Neuronal stem cell (in vitro differentiated cells): Measurements from ENCODE around the gene CBY2.

Experiments used
- DNase-seq: peaks from one replicate; pipeline ENCODE4 v3.0.0-alpha.2; 2013; ENCODE audit warnings: low spot score
- H2AFZ ChIP-seq: one replicate; pipeline ENCODE4 v1.6.1; 2013; ENCODE audit warnings: mild to moderate bottlenecking, low read length, inconsistent platforms
- H2AK5ac ChIP-seq: 2 replicates; pipeline ENCODE4 v1.6.1; 2013; ENCODE audit warnings: low read depth, mild to moderate bottlenecking, inconsistent platforms, low read length, moderate library complexity, mixed read lengths
- H2BK120ac ChIP-seq: 2 replicates; pipeline ENCODE4 v1.6.1; 2013; ENCODE audit warnings: low read depth, mild to moderate bottlenecking, inconsistent platforms, low read length, moderate library complexity, mixed read lengths
- H2BK12ac ChIP-seq: one replicate; pipeline ENCODE4 v1.6.1; 2013; ENCODE audit warnings: low read length, inconsistent platforms
- H2BK15ac ChIP-seq: 2 replicates; pipeline ENCODE4 v1.6.1; 2013; ENCODE audit warnings: mild to moderate bottlenecking, low read length, inconsistent platforms, mixed read lengths
- H2BK5ac ChIP-seq: one replicate; pipeline ENCODE4 v1.6.1; 2013; ENCODE audit warnings: inconsistent platforms, mild to moderate bottlenecking, low read length, moderate library complexity
- H3K14ac ChIP-seq: one replicate; pipeline ENCODE4 v1.6.1; 2013; ENCODE audit warnings: low read length, inconsistent platforms
- H3K18ac ChIP-seq: 2 replicates; pipeline ENCODE4 v1.6.1; 2013; ENCODE audit warnings: low read length, inconsistent platforms
- H3K23ac ChIP-seq: 2 replicates; pipeline ENCODE4 v1.6.1; 2013; ENCODE audit warnings: low read depth, mild to moderate bottlenecking, mixed read lengths, low read length, inconsistent platforms; ENCODE audit not compliant: poor library complexity
- H3K27ac ChIP-seq: replicated peaks from 3 replicates; pipeline ENCODE4 v1.5.1; 2013; ENCODE audit warnings: low read length, inconsistent platforms
- H3K27me3 ChIP-seq, 3 experiments: 2 replicates each; pipeline ENCODE4 v1.6.1; 2013; ENCODE audit warnings: low read length in 3 of 3, mild to moderate bottlenecking in 2 of 3, inconsistent platforms in 1 of 3, low read depth in 1 of 3, mixed read lengths in 1 of 3, moderate library complexity in 1 of 3; ENCODE audit not compliant: control insufficient read depth in 3 of 3, insufficient read depth in 3 of 3
- H3K36me3 ChIP-seq, 2 donors: replicated peaks in 1 of 2; 2 replicates each; pipeline ENCODE4 v1.6.1; 2013; ENCODE audit warnings: low read length in 2 of 2; ENCODE audit not compliant: control insufficient read depth in 2 of 2, insufficient read depth in 2 of 2
- H3K4ac ChIP-seq: 2 replicates; pipeline ENCODE4 v1.6.1; 2013; ENCODE audit warnings: inconsistent platforms, mild to moderate bottlenecking, low read length, moderate library complexity
- H3K4me1 ChIP-seq, 2 donors: 1 replicate in 1 of 2; 2 replicates in 1 of 2; pipeline ENCODE4 v1.6.1; 2013; ENCODE audit warnings: low read length in 2 of 2, low read depth in 1 of 2; ENCODE audit not compliant: control insufficient read depth in 2 of 2, insufficient read depth in 1 of 2
- H3K4me2 ChIP-seq: one replicate; pipeline ENCODE4 v1.6.1; 2013; ENCODE audit warnings: mild to moderate bottlenecking, low read length, inconsistent platforms; ENCODE audit not compliant: insufficient read depth, poor library complexity, severe bottlenecking
- H3K4me3 ChIP-seq, 2 donors: 2 replicates each; pipeline ENCODE4 v1.5.1; 2013; ENCODE audit warnings: low read length in 2 of 2, mild to moderate bottlenecking in 2 of 2, inconsistent platforms in 1 of 2, moderate library complexity in 1 of 2
- H3K79me1 ChIP-seq: one replicate; pipeline ENCODE4 v1.6.1; 2013; ENCODE audit warnings: low read depth, mild to moderate bottlenecking, inconsistent platforms, low read length, moderate library complexity
- H3K9ac ChIP-seq: one replicate; pipeline ENCODE4 v1.6.1; 2013; ENCODE audit warnings: mild to moderate bottlenecking, low read depth, low read length, inconsistent platforms; ENCODE audit not compliant: poor library complexity
- H3K9me3 ChIP-seq, 2 donors: replicated peaks in 1 of 2; 2 replicates each; pipeline versions ENCODE3 to v1.6.1; 2013; ENCODE audit warnings: low read length in 2 of 2, mild to moderate bottlenecking in 2 of 2, inconsistent platforms in 1 of 2, low read depth in 1 of 2, mixed read lengths in 1 of 2, moderate library complexity in 1 of 2; ENCODE audit not compliant: control insufficient read depth in 2 of 2, insufficient read depth in 1 of 2
- H4K8ac ChIP-seq: one replicate; pipeline ENCODE4 v1.6.1; 2013; ENCODE audit warnings: low read depth, mild to moderate bottlenecking, inconsistent platforms, low read length, moderate library complexity
- H4K91ac ChIP-seq: one replicate; pipeline ENCODE4 v1.6.1; 2013; ENCODE audit warnings: low read length, low read depth, mild to moderate bottlenecking, inconsistent platforms; ENCODE audit not compliant: poor library complexity
- WGBS, 2 donors: extraction: QIAGEN DNeasy Blood & Tissue Kit; methylation state at CpG; one replicate each; pipeline ENCODE4 v1.1.7; 2013; ENCODE audit warnings: missing lambda C conversion rate in 2 of 2, mixed read lengths in 1 of 2; ENCODE audit not compliant: insufficient read length in 2 of 2, insufficient replicate concordance in 1 of 2; ENCODE audit errors: extremely low coverage in 2 of 2; 5-methylcytosine and 5-hydroxymethylcytosine counted together

CBY2 gene

DNA sequence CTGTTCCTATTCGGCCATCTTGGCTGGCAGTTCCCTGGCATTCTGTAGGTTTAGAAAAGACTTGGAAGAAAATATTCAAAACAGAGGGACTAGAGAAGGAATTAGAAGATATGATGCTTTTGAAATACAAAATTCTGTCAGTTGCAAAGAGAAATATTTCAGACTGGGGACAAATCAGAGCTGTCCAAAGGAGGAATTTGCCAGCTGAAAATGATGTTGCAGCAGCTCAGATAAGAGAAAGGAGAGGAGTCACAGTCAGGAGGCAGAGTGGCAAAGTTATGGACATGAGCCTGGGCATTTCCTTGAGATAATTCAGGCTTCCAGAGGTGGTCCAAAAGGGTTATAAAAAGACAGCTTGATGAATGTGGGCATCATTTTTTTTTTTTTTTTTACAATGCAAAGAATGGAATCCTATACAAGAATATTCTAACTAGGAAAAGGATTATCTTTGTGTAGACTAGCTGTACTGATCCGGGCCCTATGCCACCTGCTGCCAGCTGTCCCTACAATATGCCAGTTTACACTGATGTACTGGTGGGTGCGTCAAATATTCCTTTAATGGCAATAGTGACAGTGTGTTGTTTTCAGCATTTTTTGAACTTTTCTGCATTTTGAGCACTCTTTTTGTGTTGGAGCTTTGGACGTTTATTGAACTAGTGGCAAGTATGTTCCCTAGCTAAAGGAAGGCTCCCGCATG, 31.8 kb upstream of the CBY2 start:
- Histone ChIP-seq H3K4ac (no peak overlapping the region), H2AK5ac (no peak overlapping the region), H3K27me3 (peaks cover 0 to 7% (median 0%) of the 10 kb centered on the region in 3 experiments)

DNA sequence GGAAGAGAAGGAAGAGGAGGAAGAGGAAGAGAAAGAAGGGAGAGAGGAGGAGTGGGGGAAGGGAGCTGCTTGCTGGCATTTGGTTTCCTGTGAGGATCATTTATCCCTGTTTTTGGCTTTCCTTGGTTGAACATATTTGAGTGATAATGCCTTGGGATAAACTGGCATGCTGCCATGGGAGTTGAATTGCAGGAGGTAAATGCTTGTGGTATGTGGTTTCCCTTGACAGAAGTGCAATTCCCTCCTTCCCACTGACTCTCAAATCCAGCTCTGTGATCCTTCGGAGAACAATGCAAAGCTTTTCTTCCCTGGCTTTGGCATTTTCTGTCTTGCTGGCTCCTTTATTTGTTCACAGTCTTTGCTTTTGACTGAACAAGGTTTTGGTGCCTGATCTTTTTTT, 27.2 kb upstream of the CBY2 start:
- Histone ChIP-seq H3K79me1 (no peaks in the 10 kb centered on the region), H2BK15ac (no peak overlapping the region), H3K9ac (no peak overlapping the region), H2AK5ac (no peak overlapping the region), H3K4me2 (no peak overlapping the region), H3K27me3 (peaks cover 0 to 10% (median 0%) of the 10 kb centered on the region in 3 experiments), H3K9me3 (no peaks in the 10 kb centered on the region), H3K18ac (no peak overlapping the region), H2AFZ (no peak overlapping the region), H4K91ac (no peak overlapping the region), H3K23ac (no peak overlapping the region), H2BK120ac (no peak overlapping the region), H2BK12ac (no peak overlapping the region), H2BK5ac (no peak overlapping the region), H3K4me3 (no peak overlapping the region), H3K14ac (no peak overlapping the region), H3K4me1 (peaks cover 3 to 6% of the 10 kb centered on the region in 2 donors), H3K4ac (no peak overlapping the region), H3K36me3 (no peaks in the 10 kb centered on the region), H3K27ac (peak overlapping the region; percentile 20), H4K8ac (no peak overlapping the region)
- DNase-seq = peak; percentile 9
- no CpG with 5 or more reads among the region's 1 CpG for WGBS, 2 donors

More for the DNA sequence above, 31.8 kb upstream of the CBY2 start:
- H2BK120ac ChIP-seq = no peak overlapping the region
- no peak overlapping the region for H2BK12ac ChIP-seq
- H2AFZ ChIP-seq = no peak overlapping the region
- no peak overlapping the region for H4K91ac ChIP-seq
- H3K4me2 ChIP-seq = no peak overlapping the region
- no peak overlapping the region for H3K4me3 ChIP-seq
- H2BK15ac ChIP-seq = no peak overlapping the region
- no peak overlapping the region for H3K27ac ChIP-seq
- H3K4me1 ChIP-seq = peaks cover 0 to 4% of the 10 kb centered on the region in 2 donors
- no CpG with 5 or more reads among the region's 5 CpGs for WGBS, 2 donors
- no peaks in the 10 kb centered on the region for H3K36me3 ChIP-seq
- DNase-seq = no peak
- no peaks in the 10 kb centered on the region for H3K9me3 ChIP-seq
- H3K18ac ChIP-seq = no peak overlapping the region
- H3K9ac ChIP-seq = no peak overlapping the region
- no peak overlapping the region for H2BK5ac ChIP-seq
- no peak overlapping the region for H4K8ac ChIP-seq
- H3K14ac ChIP-seq = no peak overlapping the region
- H3K79me1 ChIP-seq = no peaks in the 10 kb centered on the region
- no peak overlapping the region for H3K23ac ChIP-seq

DNA sequence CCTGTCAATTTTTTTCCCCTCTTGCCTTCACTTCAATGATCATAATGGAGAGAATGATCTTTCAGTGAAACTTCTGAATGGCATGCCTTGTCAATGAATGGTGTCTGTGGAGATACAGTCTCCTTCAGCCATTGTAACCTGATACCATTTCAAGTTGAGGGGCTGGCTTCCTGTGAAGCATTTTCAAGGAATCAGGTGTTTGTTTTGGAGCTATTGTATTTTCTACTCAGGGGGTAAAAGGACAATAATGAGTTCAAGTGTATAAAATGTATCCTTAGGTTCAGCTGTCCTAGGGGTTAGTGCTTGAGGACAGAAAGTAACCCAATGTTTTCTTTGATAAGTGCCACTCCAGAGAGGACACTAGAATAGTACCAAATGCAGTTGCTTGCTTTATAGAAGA, 23.8 kb upstream of the CBY2 start:
- Histone ChIP-seq H3K27ac (no peak overlapping the region), H2BK15ac (no peak overlapping the region), H3K27me3 (peaks cover 0 to 15% (median 0%) of the 10 kb centered on the region in 3 experiments), H3K4ac (no peak overlapping the region), H3K4me2 (no peak overlapping the region), H3K9me3 (no peaks in the 10 kb centered on the region), H3K79me1 (no peaks in the 10 kb centered on the region), H3K23ac (no peak overlapping the region), H3K36me3 (no peaks in the 10 kb centered on the region), H3K4me3 (no peak overlapping the region), H4K91ac (no peak overlapping the region), H2AK5ac (no peak overlapping the region), H3K14ac (no peak overlapping the region), H4K8ac (no peak overlapping the region), H3K18ac (no peak overlapping the region), H3K4me1 (peaks cover 3 to 6% of the 10 kb centered on the region in 2 donors), H2BK12ac (no peak overlapping the region), H2AFZ (no peak overlapping the region), H3K9ac (no peak overlapping the region), H2BK120ac (no peak overlapping the region), H2BK5ac (no peak overlapping the region)
- DNase-seq = peak; percentile 8

DNA sequence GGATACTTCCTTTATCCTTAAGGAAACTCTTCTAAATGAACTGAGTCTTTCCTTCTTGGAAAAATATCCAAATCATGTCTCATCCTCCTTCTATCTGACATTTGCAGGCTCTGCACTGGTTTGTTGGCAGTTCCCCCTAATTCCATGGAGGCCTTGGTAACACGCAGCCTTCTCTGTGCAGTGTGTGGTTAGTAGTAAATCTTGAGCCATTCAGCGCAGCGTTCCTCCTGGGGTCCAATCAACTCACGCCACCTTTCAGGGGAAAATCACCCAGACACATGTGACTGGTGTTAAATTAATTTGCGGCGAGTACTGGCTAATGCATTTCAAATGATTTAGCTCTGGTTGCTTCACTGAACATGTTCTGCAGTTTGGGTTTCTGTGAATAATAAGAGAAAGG, 21.0 kb upstream of the CBY2 start:
- no peak for DNase-seq
- Histone ChIP-seq H3K4me2 (no peak overlapping the region), H3K27ac (no peak overlapping the region), H2BK120ac (no peak overlapping the region), H2AK5ac (no peak overlapping the region), H3K4me1 (peaks cover 2 to 3% of the 10 kb centered on the region in 2 donors), H4K8ac (no peak overlapping the region), H2BK5ac (no peak overlapping the region), H3K36me3 (no peaks in the 10 kb centered on the region), H3K18ac (no peak overlapping the region), H3K79me1 (no peaks in the 10 kb centered on the region), H3K4ac (no peak overlapping the region), H2BK15ac (no peak overlapping the region), H3K14ac (no peak overlapping the region), H3K9me3 (no peaks in the 10 kb centered on the region), H3K4me3 (no peak overlapping the region), H2AFZ (no peak overlapping the region), H4K91ac (no peak overlapping the region), H3K27me3 (peaks cover 0 to 16% (median 0%) of the 10 kb centered on the region in 3 experiments), H3K23ac (no peak overlapping the region), H2BK12ac (no peak overlapping the region), H3K9ac (no peak overlapping the region)
- WGBS, 2 donors = no CpG with 5 or more reads among the region's 6 CpGs
